GM12878 (cell line): Measurements from ENCODE around the gene DHX34. TPM values are rescaled to one million over a fixed set of nuclear protein-coding genes. Genes with fewer than 3 reads are reported as not detected.

ENCODE experiments used
- ATAC-seq: fragments of 200-7000 bp; cut with Tn5 transposase; 3 replicates; pipeline ENCODE4 v1.9.1; 2020; ENCODE audit warnings: mild to moderate bottlenecking, moderate library complexity
- BruUV-seq: library from RNA; stranded (reverse); fragments of 400-500 nt; replicated peaks from 2 replicates; lab custom pipeline; 2021; lab: Mats Ljungman, UMichigan
- CTCF ChIA-PET: fragments of 300-600 bp; sonication (Branson Sonifier 250); formaldehyde crosslinking; extraction: SDS; loops from one replicate; lab custom pipeline; 2021; ENCODE audit warnings: inconsistent platforms; lab: Yijun Ruan, JAX
- POLR2A ChIA-PET: fragments of 350-600 bp; formaldehyde crosslinking; extraction: SDS; loops from one replicate; lab custom pipeline; 2021; ENCODE audit warnings: inconsistent platforms; lab: Charles Lee
- RAD21 ChIA-PET: fragments of 300-600 bp; sonication (Branson Sonifier 250); formaldehyde crosslinking; loops from one replicate; lab custom pipeline; 2023; ENCODE audit warnings: antibody characterized with exemption; ENCODE audit not compliant: unreplicated experiment; lab: Charles Lee
- SMC1A ChIA-PET: fragments of 300-600 bp; sonication (Branson Sonifier 250); formaldehyde crosslinking; loops from one replicate; lab custom pipeline; 2023; ENCODE audit not compliant: unreplicated experiment, uncharacterized antibody; lab: Charles Lee
- DNase-seq: peaks from one replicate; pipeline ENCODE4 v3.0.0-alpha.2; 2011; ENCODE audit warnings: low read depth, low spot score
- FAIRE-seq: peaks from 3 replicates; lab custom pipeline; 2011; peaks lifted over from hg19 to GRCh38; lab: Jason Lieb, UNC
- H2AFZ ChIP-seq: 2 replicates; pipeline ENCODE4 v1.6.0; 2011; ENCODE audit warnings: low read depth, low read length, control low read depth; ENCODE audit not compliant: control insufficient read depth
- H3K27ac ChIP-seq: 2 replicates; pipeline ENCODE4 v1.5.1; 2011; ENCODE audit warnings: control low read depth; ENCODE audit not compliant: control insufficient read depth, insufficient read depth
- H3K27me3 ChIP-seq, 2 experiments: replicated peaks in 1 of 2; 2 replicates each; pipeline versions ENCODE4 v1.6.0 to v1.6.1; 2011; ENCODE audit warnings: low read length in 1 of 2; ENCODE audit not compliant: control insufficient read depth in 2 of 2, insufficient read depth in 2 of 2
- H3K36me3 ChIP-seq, 2 experiments: 2 replicates each; pipeline ENCODE4 v1.5.1; 2011; ENCODE audit warnings: low read length in 1 of 2; ENCODE audit not compliant: control insufficient read depth in 2 of 2, insufficient read depth in 2 of 2
- H3K4me1 ChIP-seq: 2 replicates; pipeline ENCODE4 v1.6.1; 2011; ENCODE audit warnings: mild to moderate bottlenecking, low read length, moderate library complexity, mixed read lengths; ENCODE audit not compliant: control insufficient read depth, insufficient read depth
- H3K4me2 ChIP-seq: 2 replicates; pipeline ENCODE4 v1.6.0; 2011; ENCODE audit warnings: control low read depth; ENCODE audit not compliant: control insufficient read depth, insufficient read depth
- H3K4me3 ChIP-seq: fragments of 200-600 bp; sonication (generic); 2 replicates; pipeline ENCODE4 v1.5.1; 2016
- H3K79me2 ChIP-seq: 2 replicates; pipeline ENCODE4 v1.6.0; 2011; ENCODE audit warnings: low read length; ENCODE audit not compliant: control insufficient read depth, insufficient read depth
- H3K9ac ChIP-seq: 2 replicates; pipeline ENCODE4 v1.8.0; 2011; ENCODE audit warnings: low read length, control low read depth, mixed read lengths; ENCODE audit not compliant: control insufficient read depth, insufficient read depth
- H3K9me3 ChIP-seq: replicated peaks from 3 replicates; pipeline ENCODE4 v1.5.1; 2011; ENCODE audit warnings: mild to moderate bottlenecking, low read length; ENCODE audit not compliant: control insufficient read depth, insufficient read depth
- H4K20me1 ChIP-seq: 2 replicates; pipeline ENCODE4 v1.6.0; 2011; ENCODE audit not compliant: control insufficient read depth, insufficient read depth
- NR2C2 ChIP-seq: IDR thresholded peaks from 2 replicates; pipeline ENCODE4 v1.6.1; 2011; ENCODE audit warnings: borderline replicate concordance, low read depth; ENCODE audit not compliant: control insufficient read depth, insufficient read length
- NR2F1 ChIP-seq: fragments of 450-650 bp; conservative IDR thresholded peaks from 2 replicates; pipeline ENCODE4 v1.6.1; 2017; ENCODE audit warnings: mild to moderate bottlenecking
- POLR2AphosphoS5 ChIP-seq: IDR thresholded peaks from 2 replicates; pipeline ENCODE4 v1.6.1; 2011; ENCODE audit warnings: mild to moderate bottlenecking, low read length, inconsistent platforms
- RCOR1 ChIP-seq: conservative IDR thresholded peaks from 2 replicates; pipeline ENCODE4 v1.6.1; 2012; ENCODE audit warnings: low read depth, low read length, improper control_type of control experiment
- ZNF217 ChIP-seq: fragments of 450-650 bp; IDR thresholded peaks from 2 replicates; pipeline ENCODE4 v1.6.1; 2017; ENCODE audit warnings: antibody characterized with exemption, mild to moderate bottlenecking
- ZNF274 ChIP-seq: IDR thresholded peaks from one replicate; pipeline ENCODE4 v1.8.0; 2011; ENCODE audit not compliant: insufficient read length, insufficient read depth
- WGBS: methylation state at CpG from one replicate; pipeline ENCODE4 v1.1.6; 2016; ENCODE audit warnings: low lambda C conversion rate; ENCODE audit not compliant: insufficient replicate concordance, insufficient coverage; ENCODE audit errors: missing lambda C conversion rate; 5-methylcytosine and 5-hydroxymethylcytosine counted together
- in situ Hi-C: fragments of 300-500 bp; cut with MboI; formaldehyde crosslinking; loops from 9 replicates; pipeline ENCODE4 v1.14.3; 2018; ENCODE audit warnings: mixed read lengths
- intact Hi-C: fragments of 100-400 bp; cut with micrococcal nuclease; formaldehyde crosslinking; loops from one replicate; pipeline ENCODE4 v1.14.2; 2022; ENCODE audit not compliant: unreplicated experiment
- polyA plus RNA-seq, 11 experiments: library from polyadenylated mRNA; depleted of rRNA in 4 of 11; unstranded in 6 of 11; stranded (reverse) in 5 of 11; fragments of >200 nt; fragmentation: Nextera tagmentation in 4 of 11; fragmentation: Illumina TruSeq in 1 of 11; extraction: Ambion mirVana in 4 of 11; extraction: Trizol in 1 of 11; gene quantifications; 1 replicate in 1 of 11; 2 replicates in 10 of 11; pipeline versions ENCODE4 v1.2.1 to v1.2.3, GENCODE V29; 2011 to 2016; ENCODE audit warnings: inconsistent platforms in 2 of 11, missing spikeins in 2 of 11, low read depth in 1 of 11
- total RNA-seq, 4 experiments: library from RNA; depleted of rRNA in 3 of 4; stranded (reverse); fragments of >200 nt in 3 of 4; fragmentation: Illumina TruSeq in 1 of 4; extraction: Trizol in 1 of 4; gene quantifications; 2 replicates each; pipeline versions ENCODE4 v1.2.1 to v1.2.3, GENCODE V29; 2013 to 2021
- TF ChIP-seq, protein P1 (sequence below): fragments of 450-650 bp; formaldehyde crosslinking; IDR thresholded peaks from 2 replicates; pipeline ENCODE4 v1.4.0; 2022; ENCODE audit warnings: mild to moderate bottlenecking, moderate library complexity
- TF ChIP-seq, protein P2 (sequence below): fragments of 450-650 bp; IDR thresholded peaks from 2 replicates; pipeline ENCODE4 v1.6.1; 2017; ENCODE audit warnings: antibody characterized with exemption, mild to moderate bottlenecking, moderate library complexity
- TF ChIP-seq, protein P3 (sequence below): IDR thresholded peaks from 2 replicates; pipeline ENCODE4 v1.6.1; 2011; ENCODE audit warnings: borderline replicate concordance, low read depth, mild to moderate bottlenecking, moderate library complexity, mixed read lengths, low read length; ENCODE audit not compliant: insufficient read depth; ENCODE audit errors: extremely low read length

DHX34 gene
- total and polyA plus RNA-seq, 10 of the 15 experiments (the other 5 are each of a cell fraction or from before 2014, with no cell fraction given): 0.19 to 16.9 (median 10.5) TPM

DNA sequence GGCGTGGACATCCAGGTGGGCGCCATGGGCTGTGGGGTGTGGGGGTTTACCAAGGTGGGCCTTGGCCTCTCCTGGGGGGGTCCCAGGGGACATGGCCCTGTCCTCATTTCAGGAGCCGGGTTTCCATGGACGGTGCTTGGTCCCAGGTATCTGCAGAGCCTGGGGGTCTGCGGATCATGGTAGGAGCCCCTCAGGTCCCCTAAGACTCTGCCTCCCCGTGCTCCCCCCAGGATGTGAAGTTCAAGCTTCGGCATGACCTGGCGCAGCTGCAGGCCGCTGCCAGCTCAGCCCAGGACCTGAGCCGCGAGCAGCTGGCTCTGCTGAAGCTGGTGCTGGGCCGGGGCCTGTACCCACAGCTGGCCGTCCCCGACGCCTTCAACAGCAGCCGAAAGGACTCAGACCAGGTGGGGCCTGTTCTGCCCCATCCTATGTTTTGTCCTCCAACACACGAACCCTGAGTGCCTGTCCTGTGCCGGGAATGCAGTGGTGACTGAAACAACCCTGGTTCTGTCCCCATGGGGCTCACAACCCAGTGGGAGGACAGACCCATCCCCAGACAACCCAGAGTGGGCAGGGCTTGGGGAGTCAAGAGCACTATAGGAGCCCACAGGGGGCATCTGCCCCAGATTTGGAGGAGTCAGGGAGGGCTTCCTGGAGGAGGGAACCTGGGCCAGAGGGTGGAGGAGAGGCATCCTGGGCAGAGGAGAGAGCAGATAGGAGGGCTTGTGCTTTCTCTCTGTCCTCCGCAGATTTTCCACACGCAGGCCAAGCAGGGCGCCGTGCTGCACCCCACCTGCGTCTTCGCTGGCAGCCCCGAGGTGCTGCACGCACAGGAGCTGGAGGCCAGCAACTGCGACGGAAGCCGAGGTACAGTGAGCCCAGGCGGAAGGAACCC lies 26.8 kb downstream of the DHX34 start:
- no peaks in the 10 kb centered on the region for H3K27me3 ChIP-seq
- over 99% methylated on average over 29 of the region's 30 CpGs for WGBS
- H3K36me3 ChIP-seq: peaks cover 9 to 42% of the 10 kb centered on the region in 2 experiments; a peak in 3 of 4 replicates
- no peaks in the 10 kb centered on the region for H3K79me2 ChIP-seq
- ATAC-seq (no peak), DNase-seq (no peak)
- ChIA-PET CTCF (no interaction called here), POLR2A (no interaction called here), RAD21 (no interaction called here)
- no peak overlapping the region for H3K4me3 ChIP-seq
- no peak overlapping the region for H3K4me2 ChIP-seq
- intact Hi-C loops: no loop called here
- H2AFZ ChIP-seq: no peak overlapping the region
- no peaks in the 10 kb centered on the region for H4K20me1 ChIP-seq
- H3K9me3 ChIP-seq: no peaks in the 10 kb centered on the region
- TF ChIP-seq NR2F1: no peak
- TF ChIP-seq, protein P1, sequence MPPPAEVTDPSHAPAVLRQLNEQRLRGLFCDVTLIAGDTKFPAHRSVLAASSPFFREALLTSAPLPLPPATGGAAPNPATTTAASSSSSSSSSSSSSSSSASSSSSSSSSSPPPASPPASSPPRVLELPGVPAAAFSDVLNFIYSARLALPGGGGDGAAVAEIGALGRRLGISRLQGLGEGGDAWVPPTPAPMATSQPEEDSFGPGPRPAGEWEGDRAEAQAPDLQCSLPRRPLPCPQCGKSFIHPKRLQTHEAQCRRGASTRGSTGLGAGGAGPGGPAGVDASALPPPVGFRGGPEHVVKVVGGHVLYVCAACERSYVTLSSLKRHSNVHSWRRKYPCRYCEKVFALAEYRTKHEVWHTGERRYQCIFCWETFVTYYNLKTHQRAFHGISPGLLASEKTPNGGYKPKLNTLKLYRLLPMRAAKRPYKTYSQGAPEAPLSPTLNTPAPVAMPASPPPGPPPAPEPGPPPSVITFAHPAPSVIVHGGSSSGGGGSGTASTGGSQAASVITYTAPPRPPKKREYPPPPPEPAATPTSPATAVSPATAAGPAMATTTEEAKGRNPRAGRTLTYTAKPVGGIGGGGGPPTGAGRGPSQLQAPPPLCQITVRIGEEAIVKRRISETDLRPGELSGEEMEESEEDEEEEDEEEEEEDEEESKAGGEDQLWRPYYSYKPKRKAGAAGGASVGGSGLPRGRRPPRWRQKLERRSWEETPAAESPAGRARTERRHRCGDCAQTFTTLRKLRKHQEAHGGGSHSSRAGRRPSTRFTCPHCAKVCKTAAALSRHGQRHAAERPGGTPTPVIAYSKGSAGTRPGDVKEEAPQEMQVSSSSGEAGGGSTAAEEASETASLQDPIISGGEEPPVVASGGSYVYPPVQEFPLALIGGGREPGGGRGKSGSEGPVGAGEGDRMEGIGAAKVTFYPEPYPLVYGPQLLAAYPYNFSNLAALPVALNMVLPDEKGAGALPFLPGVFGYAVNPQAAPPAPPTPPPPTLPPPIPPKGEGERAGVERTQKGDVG: no peak
- TF ChIP-seq, protein P2, sequence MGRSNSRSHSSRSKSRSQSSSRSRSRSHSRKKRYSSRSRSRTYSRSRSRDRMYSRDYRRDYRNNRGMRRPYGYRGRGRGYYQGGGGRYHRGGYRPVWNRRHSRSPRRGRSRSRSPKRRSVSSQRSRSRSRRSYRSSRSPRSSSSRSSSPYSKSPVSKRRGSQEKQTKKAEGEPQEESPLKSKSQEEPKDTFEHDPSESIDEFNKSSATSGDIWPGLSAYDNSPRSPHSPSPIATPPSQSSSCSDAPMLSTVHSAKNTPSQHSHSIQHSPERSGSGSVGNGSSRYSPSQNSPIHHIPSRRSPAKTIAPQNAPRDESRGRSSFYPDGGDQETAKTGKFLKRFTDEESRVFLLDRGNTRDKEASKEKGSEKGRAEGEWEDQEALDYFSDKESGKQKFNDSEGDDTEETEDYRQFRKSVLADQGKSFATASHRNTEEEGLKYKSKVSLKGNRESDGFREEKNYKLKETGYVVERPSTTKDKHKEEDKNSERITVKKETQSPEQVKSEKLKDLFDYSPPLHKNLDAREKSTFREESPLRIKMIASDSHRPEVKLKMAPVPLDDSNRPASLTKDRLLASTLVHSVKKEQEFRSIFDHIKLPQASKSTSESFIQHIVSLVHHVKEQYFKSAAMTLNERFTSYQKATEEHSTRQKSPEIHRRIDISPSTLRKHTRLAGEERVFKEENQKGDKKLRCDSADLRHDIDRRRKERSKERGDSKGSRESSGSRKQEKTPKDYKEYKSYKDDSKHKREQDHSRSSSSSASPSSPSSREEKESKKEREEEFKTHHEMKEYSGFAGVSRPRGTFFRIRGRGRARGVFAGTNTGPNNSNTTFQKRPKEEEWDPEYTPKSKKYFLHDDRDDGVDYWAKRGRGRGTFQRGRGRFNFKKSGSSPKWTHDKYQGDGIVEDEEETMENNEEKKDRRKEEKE: no peak
- no peak for TF ChIP-seq ZNF217
- no peak for TF ChIP-seq POLR2AphosphoS5
- TF ChIP-seq NR2C2: no peak
- TF ChIP-seq RCOR1: no peak
- TF ChIP-seq, protein P3, sequence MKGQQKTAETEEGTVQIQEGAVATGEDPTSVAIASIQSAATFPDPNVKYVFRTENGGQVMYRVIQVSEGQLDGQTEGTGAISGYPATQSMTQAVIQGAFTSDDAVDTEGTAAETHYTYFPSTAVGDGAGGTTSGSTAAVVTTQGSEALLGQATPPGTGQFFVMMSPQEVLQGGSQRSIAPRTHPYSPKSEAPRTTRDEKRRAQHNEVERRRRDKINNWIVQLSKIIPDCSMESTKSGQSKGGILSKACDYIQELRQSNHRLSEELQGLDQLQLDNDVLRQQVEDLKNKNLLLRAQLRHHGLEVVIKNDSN: no peak
- no peak for TF ChIP-seq ZNF274
- TF ChIP-seq, all 136 proteins: peak for 0
- no peak for FAIRE-seq
- no peak overlapping the region for H3K27ac ChIP-seq
- H3K9ac ChIP-seq: no peak overlapping the region
- SMC1A ChIA-PET: no interaction called here
- in situ Hi-C loops: no loop called here
- H3K4me1 ChIP-seq: no peaks in the 10 kb centered on the region
- no TSS peak for BruUV-seq
